ENCODE data around the gene HS3ST4.

The HS3ST4 gene

GRCh38 chr16:25897702-25898101 is 205.9 kb downstream of the HS3ST4 start:
- DNase-seq = no peak

GRCh38 chr16:25905810-25906209 is 214.1 kb downstream of the HS3ST4 start:
- no peak for DNase-seq

GRCh38 chr16:25910971-25911370 is 219.2 kb downstream of the HS3ST4 start:
- DNase-seq = no peak

GRCh38 chr16:25912321-25912720 is 220.6 kb downstream of the HS3ST4 start:
- DNase-seq = no peak

- DNase-seq = no peak
Measured at GRCh38 chr16:25914357-25914962, 222.7 kb downstream of the HS3ST4 start.

GRCh38 chr16:25916037-25916436 is 224.3 kb downstream of the HS3ST4 start:
- no peak for DNase-seq

- DNase-seq = no peak
Measured at GRCh38 chr16:25922438-25922837, 230.7 kb downstream of the HS3ST4 start.

GRCh38 chr16:25925421-25925820 is 233.7 kb downstream of the HS3ST4 start:
- DNase-seq = no peak

- DNase-seq = no peak
Measured at GRCh38 chr16:25931473-25932035, 239.8 kb downstream of the HS3ST4 start.

- DNase-seq = no peak
Measured at GRCh38 chr16:25941800-25942499, 250.2 kb downstream of the HS3ST4 start.

- no peak for DNase-seq
Measured at GRCh38 chr16:25950586-25951281, 259.0 kb downstream of the HS3ST4 start.

GRCh38 chr16:25951999-25952398 is 260.2 kb downstream of the HS3ST4 start:
- DNase-seq = no peak

- DNase-seq = no peak
Measured at GRCh38 chr16:25952983-25953382, 261.2 kb downstream of the HS3ST4 start.

GRCh38 chr16:25957707-25958106 is 265.9 kb downstream of the HS3ST4 start:
- DNase-seq = no peak

- DNase-seq = no peak
Measured at GRCh38 chr16:25959221-25959620, 267.5 kb downstream of the HS3ST4 start.

- DNase-seq = no peak
Measured at GRCh38 chr16:25966172-25967097, 274.7 kb downstream of the HS3ST4 start.

GRCh38 chr16:25977121-25977520 is 285.4 kb downstream of the HS3ST4 start:
- DNase-seq = no peak

GRCh38 chr16:25978218-25978617 is 286.5 kb downstream of the HS3ST4 start:
- DNase-seq = no peak

- DNase-seq = peak; percentile 75
Measured at GRCh38 chr16:25988084-25988483, 296.3 kb downstream of the HS3ST4 start.

GRCh38 chr16:25988882-25989281 is 297.1 kb downstream of the HS3ST4 start:
- DNase-seq = no peak

GRCh38 chr16:25996052-25996451 is 304.3 kb downstream of the HS3ST4 start:
- DNase-seq = no peak

GRCh38 chr16:26005336-26005735 is 313.6 kb downstream of the HS3ST4 start:
- DNase-seq = peak; percentile 73

GRCh38 chr16:26012376-26012775 is 320.6 kb downstream of the HS3ST4 start:
- DNase-seq = no peak
